ENCODE measurements around the gene SCN4A. TPM values are rescaled to one million over a fixed set of nuclear protein-coding genes. Genes with fewer than 3 reads are reported as not detected.

The SCN4A gene
- total and polyA plus RNA-seq, 2 experiments from 2014 or later: 0.07 TPM; not detected in 1

- 95% methylated on average over 21 of the region's 23 CpGs for WGBS (ENCODE audit: low lambda C conversion rate, missing lambda C conversion rate)
- H3K4me3 ChIP-seq: no peak overlapping the region
- no peak for DNase-seq (ENCODE audit: low spot score)
These were observed 31.0 kb downstream of the SCN4A start for GRCh38 chr17:63941751-63942150.

GRCh38 chr17:63941162-63941561 lies 31.6 kb downstream of the SCN4A start:
- Histone ChIP-seq H3K4me3 (no peak overlapping the region), H3K4me1 (ENCODE audit: insufficient read depth) (no peaks in the 10 kb centered on the region), H3K27ac (no peak overlapping the region), H3K9me3 (ENCODE audit: low read depth) (no peaks in the 10 kb centered on the region), H3K27me3 (no peaks in the 10 kb centered on the region), H3K4me2 (no peak overlapping the region), H3K9me2 (replicated peaks; ENCODE audit: insufficient read depth) (no peaks in the 10 kb centered on the region), H2AFZ (no peak overlapping the region), H4K20me1 (ENCODE audit: insufficient read depth, poor library complexity, severe bottlenecking) (no peaks in the 10 kb centered on the region), H3K36me3 (replicated peaks; ENCODE audit: insufficient read depth, low read depth) (no peaks in the 10 kb centered on the region), H3K79me2 (no peaks in the 10 kb centered on the region)
- no peak for TF ChIP-seq EZH2phosphoT487 (IDR thresholded peaks at IDR 0.05; ENCODE audit: low read depth, severe bottlenecking, unreplicated experiment)
- TF ChIP-seq EZH2 (IDR thresholded peaks at IDR 0.05; ENCODE audit: borderline replicate concordance): no peak
- no peak for TF ChIP-seq CTCF (IDR thresholded peaks at IDR 0.05; ENCODE audit: poor library complexity)
- WGBS (ENCODE audit: low lambda C conversion rate, missing lambda C conversion rate): 94% methylated on average over 12 of the region's 12 CpGs
- no peak for DNase-seq (ENCODE audit: low spot score)

More at GRCh38 chr17:63941751-63942150, 31.0 kb downstream of the SCN4A start:
- H2AFZ ChIP-seq: no peak overlapping the region
- TF ChIP-seq EZH2phosphoT487 (IDR thresholded peaks at IDR 0.05; ENCODE audit: low read depth, severe bottlenecking, unreplicated experiment): no peak
- no peak for TF ChIP-seq CTCF (IDR thresholded peaks at IDR 0.05; ENCODE audit: poor library complexity)
- no peak for TF ChIP-seq EZH2 (IDR thresholded peaks at IDR 0.05; ENCODE audit: borderline replicate concordance)
- H3K36me3 ChIP-seq (replicated peaks; ENCODE audit: insufficient read depth, low read depth): no peaks in the 10 kb centered on the region
- no peaks in the 10 kb centered on the region for H3K27me3 ChIP-seq
- H3K9me3 ChIP-seq (ENCODE audit: low read depth): no peaks in the 10 kb centered on the region
- H3K27ac ChIP-seq: no peak overlapping the region
- no peaks in the 10 kb centered on the region for H3K9me2 ChIP-seq (replicated peaks; ENCODE audit: insufficient read depth)
- H3K4me2 ChIP-seq: no peak overlapping the region
- no peaks in the 10 kb centered on the region for H3K79me2 ChIP-seq
- no peaks in the 10 kb centered on the region for H4K20me1 ChIP-seq (ENCODE audit: insufficient read depth, poor library complexity, severe bottlenecking)
- no peaks in the 10 kb centered on the region for H3K4me1 ChIP-seq (ENCODE audit: insufficient read depth)

GRCh38 chr17:63940584-63940983 lies 32.1 kb downstream of the SCN4A start:
- Histone ChIP-seq H3K4me1 (ENCODE audit: insufficient read depth) (no peaks in the 10 kb centered on the region), H4K20me1 (ENCODE audit: insufficient read depth, poor library complexity, severe bottlenecking) (no peaks in the 10 kb centered on the region), H3K4me3 (no peak overlapping the region), H3K27me3 (no peaks in the 10 kb centered on the region), H3K36me3 (replicated peaks; ENCODE audit: insufficient read depth, low read depth) (no peaks in the 10 kb centered on the region), H3K4me2 (no peak overlapping the region), H3K9me2 (replicated peaks; ENCODE audit: insufficient read depth) (no peaks in the 10 kb centered on the region), H2AFZ (no peak overlapping the region), H3K79me2 (no peaks in the 10 kb centered on the region), H3K9me3 (ENCODE audit: low read depth) (no peaks in the 10 kb centered on the region), H3K27ac (no peak overlapping the region)
- 88% methylated on average over 12 of the region's 14 CpGs for WGBS (ENCODE audit: low lambda C conversion rate, missing lambda C conversion rate)
- TF ChIP-seq EZH2phosphoT487 (IDR thresholded peaks at IDR 0.05; ENCODE audit: low read depth, severe bottlenecking, unreplicated experiment) (no peak), EZH2 (IDR thresholded peaks at IDR 0.05; ENCODE audit: borderline replicate concordance) (no peak), CTCF (IDR thresholded peaks at IDR 0.05; ENCODE audit: poor library complexity) (no peak)
- no peak for DNase-seq (ENCODE audit: low spot score)

DNA sequence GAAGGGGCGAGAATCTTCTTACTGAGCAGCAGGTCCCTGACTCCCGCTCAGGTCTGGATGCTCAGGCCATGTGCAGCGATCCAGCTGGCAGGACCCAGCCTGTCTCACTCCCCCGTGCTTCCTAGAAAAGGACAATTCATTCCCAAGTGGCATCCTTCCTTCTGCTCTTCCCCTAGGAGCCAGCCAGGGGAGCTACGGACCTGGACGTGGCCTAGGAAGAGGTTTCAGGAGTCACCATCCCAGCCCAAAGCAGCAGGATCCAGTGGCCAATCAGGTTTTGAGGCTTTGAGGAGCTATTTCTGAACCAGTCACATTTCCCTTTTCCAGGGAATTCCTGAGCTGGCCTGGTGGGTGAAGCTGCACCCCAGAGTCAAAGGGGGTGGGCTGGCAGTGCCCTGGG lies 32.8 kb downstream of the SCN4A start:
- no peaks in the 10 kb centered on the region for H3K9me2 ChIP-seq (replicated peaks; ENCODE audit: insufficient read depth)
- no peak overlapping the region for H3K4me2 ChIP-seq
- no peaks in the 10 kb centered on the region for H3K79me2 ChIP-seq
- TF ChIP-seq CTCF (IDR thresholded peaks at IDR 0.05; ENCODE audit: poor library complexity): no peak
- no peak for TF ChIP-seq EZH2 (IDR thresholded peaks at IDR 0.05; ENCODE audit: borderline replicate concordance)
- no peak for TF ChIP-seq EZH2phosphoT487 (IDR thresholded peaks at IDR 0.05; ENCODE audit: low read depth, severe bottlenecking, unreplicated experiment)
- H3K36me3 ChIP-seq (replicated peaks; ENCODE audit: insufficient read depth, low read depth): no peaks in the 10 kb centered on the region
- H3K9me3 ChIP-seq (ENCODE audit: low read depth): no peaks in the 10 kb centered on the region
- no peak overlapping the region for H3K4me3 ChIP-seq
- WGBS (ENCODE audit: low lambda C conversion rate, missing lambda C conversion rate): 74% methylated on average over 6 of the region's 6 CpGs
- H4K20me1 ChIP-seq (ENCODE audit: insufficient read depth, poor library complexity, severe bottlenecking): no peaks in the 10 kb centered on the region
- no peak overlapping the region for H3K27ac ChIP-seq
- DNase-seq (ENCODE audit: low spot score): no peak
- no peak overlapping the region for H2AFZ ChIP-seq
- no peaks in the 10 kb centered on the region for H3K27me3 ChIP-seq
- H3K4me1 ChIP-seq (ENCODE audit: insufficient read depth): no peaks in the 10 kb centered on the region
